ENCODE data around the gene ATXN7L1.

- TF ChIP-seq GATA2 (IDR thresholded peaks at IDR 0.05; ENCODE audit: low read depth, low read length) (no peak), GATA3 (IDR thresholded peaks at IDR 0.05; ENCODE audit: low read depth, low read length) (no peak)
Measured at GRCh38 chr7:105905209-105905909, 29.0 kb upstream of the ATXN7L1 start.

All from SH-SY5Y (cell line).